Measurements from ENCODE around the gene ISOC1.

The ISOC1 gene

DNA sequence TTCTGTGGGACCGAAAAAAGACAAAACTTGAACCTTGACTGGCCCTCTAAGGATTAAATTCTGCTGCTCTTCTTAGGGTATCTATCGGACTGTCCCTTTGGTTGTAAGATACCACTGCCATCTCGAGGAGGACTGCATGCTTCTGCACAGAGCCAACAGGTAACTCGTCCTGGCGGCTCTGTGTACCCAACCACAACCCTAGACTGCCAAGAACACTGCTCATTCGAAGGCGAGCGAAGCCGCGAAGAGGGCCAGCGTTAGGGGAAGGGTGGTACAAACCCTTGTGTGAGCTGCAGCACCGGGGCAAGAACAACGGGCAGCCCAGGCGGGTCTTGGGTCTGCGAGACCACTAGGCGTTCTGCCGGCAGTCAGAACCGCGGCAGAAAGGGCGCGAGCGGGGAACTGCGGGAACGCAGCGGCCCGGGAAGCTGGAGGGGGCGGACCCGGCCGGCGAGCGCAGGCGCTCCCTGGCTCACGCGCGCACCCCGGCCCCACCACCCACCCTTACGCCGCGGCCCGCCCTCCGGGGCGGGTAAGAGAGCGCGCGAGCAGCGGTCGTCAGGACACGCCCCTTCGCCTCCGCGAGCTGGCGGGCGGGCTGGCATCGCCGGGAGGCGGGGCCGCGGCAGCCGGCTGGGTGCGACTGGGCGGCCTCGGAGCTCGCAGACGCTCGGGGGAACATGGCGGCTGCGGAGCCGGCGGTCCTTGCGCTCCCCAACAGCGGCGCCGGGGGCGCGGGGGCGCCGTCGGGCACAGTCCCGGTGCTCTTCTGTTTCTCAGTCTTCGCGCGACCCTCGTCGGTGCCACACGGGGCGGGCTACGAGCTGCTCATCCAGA is at the start of gene ISOC1:
Gene ISOC1, plus strand, starts transcription at position 663 of the 837 bp plus-strand sequence. Its CDS starts 18 bp downstream, at position 681.
- peak; percentile 91 for DNase-seq

GRCh38 chr5:129046151-129046550 is 48.4 kb upstream of the ISOC1 start:
- DNase-seq: no peak

DNA sequence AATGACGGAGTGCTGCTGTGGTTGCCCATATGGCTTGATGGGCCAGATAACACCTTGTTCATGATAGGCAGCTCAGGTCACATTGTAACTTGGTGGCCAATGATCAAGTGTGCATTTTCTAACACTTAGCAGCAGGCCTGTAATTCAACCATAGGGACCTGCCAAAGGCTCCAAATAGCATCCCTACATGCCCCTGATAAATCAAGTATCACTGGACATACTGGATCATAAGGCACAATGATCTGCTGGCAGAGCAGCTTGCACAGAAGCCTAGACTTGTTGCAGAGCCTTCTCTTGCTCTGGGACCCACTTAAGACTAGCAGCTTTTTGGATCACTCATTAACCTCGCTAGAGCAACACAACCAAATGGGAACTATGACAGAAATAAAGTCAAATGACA is 46.0 kb upstream of the ISOC1 start:
- no peak for DNase-seq

DNA sequence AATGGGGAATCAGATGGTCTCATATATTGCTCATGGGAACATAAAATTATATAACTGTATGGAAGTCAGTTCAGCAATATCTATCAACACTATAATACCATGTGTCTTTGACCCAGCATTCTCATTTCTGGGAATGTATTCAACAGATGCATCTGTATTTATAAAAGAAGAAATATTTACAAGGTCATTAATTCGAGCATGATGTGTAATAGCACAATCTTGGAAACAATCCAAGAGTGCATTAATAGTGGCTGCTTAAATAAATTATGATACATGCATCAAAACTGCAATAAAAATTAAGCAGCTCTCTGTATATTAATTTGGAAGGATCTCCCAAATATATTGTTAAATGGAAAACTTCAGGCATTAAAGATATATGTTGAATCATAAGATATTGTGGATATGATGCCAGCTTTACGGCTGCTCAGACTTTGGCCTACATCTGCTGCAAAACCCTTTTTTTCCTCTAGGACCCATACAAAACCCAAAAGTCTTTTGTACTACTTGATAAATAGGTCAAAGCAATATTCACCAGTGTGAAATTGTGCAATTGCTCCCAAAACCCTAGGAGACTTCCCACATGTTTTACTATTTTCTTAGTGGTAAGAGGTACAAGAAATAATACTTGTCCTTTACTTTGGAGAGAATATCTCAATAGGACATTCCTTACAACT is 45.3 kb upstream of the ISOC1 start:
- DNase-seq: no peak

DNA sequence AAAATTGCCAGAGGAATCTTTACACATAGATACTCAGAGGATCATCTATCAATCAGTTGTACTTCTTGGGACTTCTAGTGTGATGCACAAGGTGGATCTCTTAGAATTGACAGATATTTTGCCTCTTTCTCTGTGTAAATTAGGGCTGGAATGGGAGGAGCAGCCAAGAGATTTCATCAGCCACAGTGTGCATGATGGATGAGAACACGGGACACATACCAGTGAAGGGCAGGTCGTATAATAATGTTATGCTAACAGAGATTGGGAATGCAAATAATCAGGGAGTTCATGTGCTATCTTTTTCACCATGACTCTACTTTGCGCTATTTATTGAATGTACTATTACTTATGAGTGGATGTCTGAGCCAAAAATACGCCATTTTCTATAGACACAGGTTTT is 43.3 kb upstream of the ISOC1 start:
- DNase-seq: no peak

- DNase-seq: no peak
Observed at GRCh38 chr5:129053438-129053837, 41.1 kb upstream of the ISOC1 start.

- DNase-seq: no peak
Observed at GRCh38 chr5:129057329-129057728, 37.2 kb upstream of the ISOC1 start.

DNA sequence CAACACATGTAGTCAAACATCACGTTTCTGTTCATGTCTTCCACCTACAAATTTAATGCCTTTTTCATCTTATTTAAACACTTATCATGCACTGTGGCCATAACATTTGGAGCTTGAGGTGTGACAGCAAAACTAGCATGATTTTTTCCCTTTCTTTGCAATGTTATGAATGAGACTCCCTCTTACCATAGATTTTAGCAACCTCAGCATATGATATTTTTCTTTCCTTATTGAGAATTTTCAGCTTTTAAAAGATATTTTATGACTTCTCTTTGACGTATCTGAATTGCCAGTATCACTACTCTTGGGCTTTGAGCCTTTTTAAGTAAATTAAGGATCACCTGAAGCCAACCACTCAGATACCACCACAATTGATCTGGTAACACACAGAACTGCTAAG is 32.7 kb upstream of the ISOC1 start:
- DNase-seq: no peak

DNA sequence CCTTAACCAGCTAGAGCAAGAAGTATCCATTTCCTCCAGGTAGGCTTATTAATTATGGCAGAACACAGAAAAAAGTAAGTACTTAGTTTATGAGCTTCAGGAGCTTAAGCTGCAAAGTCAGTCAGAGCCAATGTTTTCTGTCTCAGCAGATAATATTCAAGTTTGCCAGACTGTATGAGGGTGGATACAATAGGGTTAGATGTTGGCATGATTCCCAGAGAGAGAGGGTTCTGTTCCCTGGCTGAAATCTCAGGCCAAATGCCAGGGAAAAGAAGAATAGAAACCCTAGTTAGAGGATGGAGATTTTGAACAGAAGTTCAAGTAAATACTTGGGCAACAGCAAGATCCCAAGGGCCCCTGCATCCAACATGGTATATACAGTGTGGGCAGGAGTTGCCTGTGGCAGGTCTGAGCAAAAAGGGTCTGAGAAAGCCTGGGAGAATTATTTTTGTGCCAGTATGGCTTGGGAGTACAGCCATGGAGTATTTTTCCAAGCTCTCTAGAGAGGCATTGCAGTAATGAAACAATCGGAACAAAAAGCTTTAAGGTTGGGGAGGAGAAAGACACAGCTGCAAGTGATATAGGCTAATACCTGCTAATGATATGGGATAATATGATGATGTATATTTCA is 31.0 kb upstream of the ISOC1 start:
- no peak for DNase-seq

DNA sequence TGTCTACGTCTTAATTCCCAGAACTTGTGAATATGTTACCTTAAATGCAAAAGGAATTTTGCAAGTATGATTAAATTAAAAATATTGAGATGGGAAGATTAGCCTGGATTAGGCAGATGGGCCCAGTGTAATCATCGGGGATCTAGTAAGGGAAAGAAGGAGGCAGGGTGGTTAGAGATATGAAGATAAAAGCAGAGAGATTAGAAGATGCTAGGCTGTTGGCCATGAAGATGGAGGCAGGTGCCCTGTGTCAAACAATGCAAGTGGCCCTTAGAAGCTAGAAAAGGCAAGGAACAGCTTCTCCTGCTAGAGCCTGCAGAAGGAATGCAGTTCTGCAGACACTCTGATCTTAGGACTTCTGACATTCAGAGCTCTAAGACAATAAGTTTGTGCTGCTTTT is 28.8 kb upstream of the ISOC1 start:
- DNase-seq: no peak

GRCh38 chr5:129067745-129068144 is 26.8 kb upstream of the ISOC1 start:
- no peak for DNase-seq

GRCh38 chr5:129069292-129069691 is 25.3 kb upstream of the ISOC1 start:
- DNase-seq: no peak

- DNase-seq: no peak
Observed at GRCh38 chr5:129073111-129073510, 21.4 kb upstream of the ISOC1 start.

DNA sequence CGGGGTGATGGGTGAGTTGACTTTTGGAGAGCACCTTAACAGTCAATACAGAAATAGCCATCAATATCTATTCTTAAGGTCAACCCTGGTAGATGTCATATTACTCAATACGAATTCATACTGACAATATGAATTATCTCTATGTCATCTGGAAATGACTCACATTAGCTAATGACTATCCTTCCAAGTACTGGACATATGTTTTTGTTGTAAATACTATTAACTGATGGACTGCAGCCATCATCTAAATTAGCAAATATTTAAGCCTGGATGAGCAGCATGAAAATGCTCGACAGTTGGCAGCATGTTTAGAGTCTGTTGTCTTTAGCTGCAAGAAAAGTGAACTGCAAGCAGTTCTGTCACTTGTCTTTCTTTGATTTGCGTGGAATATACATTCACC is 19.6 kb upstream of the ISOC1 start:
- no peak for DNase-seq

DNA sequence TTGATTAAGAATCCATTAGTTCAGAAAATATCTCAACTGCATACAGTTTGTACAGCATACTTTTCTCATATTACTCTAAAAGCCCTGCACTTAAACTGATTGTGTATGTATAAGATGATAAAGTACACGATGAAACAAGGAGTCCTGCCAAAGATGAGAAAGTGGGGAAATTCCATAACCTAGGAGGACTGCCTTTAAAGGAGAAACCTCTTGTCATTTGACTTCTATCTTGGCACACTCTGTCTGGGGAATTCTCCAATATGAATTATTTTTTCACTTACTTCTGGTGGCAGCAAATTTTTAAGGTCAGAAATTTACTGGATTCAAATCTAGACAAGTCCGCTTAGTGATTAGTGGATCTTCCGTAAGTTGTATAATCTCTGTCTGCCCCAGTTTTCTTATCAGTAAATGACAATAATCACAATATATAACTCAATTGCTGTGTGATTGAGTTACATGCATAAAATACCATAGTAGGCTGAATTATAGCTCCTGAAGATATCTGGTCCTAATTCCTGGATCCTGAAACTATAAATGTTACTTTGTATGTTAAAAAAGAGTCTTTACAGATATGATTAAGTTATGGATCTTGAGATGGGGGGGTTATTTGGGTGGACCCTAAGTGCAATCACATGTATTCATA is 17.0 kb upstream of the ISOC1 start:
- DNase-seq: no peak

DNA sequence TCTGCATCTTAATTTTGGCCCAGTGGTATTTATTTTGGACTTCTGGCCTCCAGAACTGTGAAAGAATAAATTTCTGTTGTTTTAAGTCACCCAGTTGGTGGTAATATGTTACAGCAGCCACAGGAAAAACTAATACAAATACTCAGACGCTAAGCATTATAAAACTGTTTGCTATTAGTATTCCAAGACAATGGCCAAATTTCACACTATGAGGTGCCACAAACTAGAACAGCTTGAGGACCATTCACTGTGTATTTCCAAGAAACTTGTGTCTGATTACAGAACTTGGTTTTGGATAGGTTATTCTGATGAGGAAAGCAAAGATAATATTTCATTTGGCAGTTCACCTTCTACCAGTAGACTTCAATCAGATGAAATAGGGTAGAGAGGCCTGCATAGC is 16.3 kb upstream of the ISOC1 start:
- DNase-seq: no peak

GRCh38 chr5:129078660-129079059 is 15.9 kb upstream of the ISOC1 start:
- no peak for DNase-seq

DNA sequence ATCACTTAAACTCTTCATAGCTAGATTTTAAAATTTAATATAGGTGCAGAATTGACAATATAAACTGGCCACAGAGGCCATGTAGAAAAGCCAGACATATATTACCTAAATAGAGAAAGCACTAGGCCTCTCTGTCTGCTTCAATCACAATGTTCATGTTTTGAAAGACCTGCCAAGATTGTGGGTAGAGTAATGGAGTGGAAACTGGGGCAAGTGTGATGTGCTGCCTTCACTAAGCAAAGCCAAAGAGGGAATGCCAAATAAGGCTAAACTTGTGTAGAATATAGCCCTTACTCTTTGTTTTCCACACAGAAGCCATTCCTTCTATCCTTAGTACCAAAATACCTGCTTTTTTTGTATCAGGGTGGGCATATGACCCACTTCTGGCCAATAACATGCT is 15.1 kb upstream of the ISOC1 start:
- no peak for DNase-seq

GRCh38 chr5:129080766-129081165 is 13.8 kb upstream of the ISOC1 start:
- no peak for DNase-seq

DNA sequence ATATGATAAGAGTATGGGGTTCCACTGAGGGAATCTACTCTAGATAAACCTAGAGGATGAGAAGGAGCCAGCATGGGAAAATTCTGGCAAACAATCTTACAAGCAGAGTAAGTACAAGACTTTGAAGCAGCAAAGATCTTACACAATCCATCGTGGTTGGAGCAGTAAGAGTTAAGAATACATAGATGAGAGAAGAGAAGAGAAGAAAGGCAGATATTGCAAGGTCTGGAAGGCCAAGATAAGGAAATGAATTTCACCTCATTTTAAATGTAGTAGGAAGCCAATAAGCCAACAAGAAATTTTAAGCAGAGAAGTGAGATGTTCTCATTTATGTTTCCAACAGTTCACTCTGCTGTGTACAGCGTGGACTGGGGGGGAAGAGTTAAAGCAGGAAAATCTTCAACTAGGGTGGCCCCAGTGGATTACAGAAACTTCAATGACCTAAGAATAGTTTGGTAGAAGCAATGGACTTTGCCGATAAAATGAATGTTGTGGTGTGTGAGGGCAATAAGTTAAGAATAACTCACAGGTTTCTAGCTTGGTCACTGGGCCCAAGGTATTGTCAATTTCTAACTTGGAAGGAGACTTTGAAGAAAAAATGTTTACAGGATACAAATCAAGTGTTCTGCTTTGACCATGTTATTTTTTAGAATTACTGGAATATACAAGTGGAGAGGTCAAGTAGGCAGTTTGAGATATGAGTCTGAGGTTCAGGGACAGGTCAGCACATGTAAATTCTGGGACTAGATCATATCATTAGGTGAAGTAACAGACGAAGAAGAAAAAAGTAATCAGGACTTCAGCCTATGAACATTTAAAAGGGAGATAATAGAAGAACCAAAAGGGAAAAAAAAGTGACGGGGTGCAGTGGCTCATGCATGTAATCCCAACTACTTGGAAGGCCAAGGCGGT is 12.1 kb upstream of the ISOC1 start:
- DNase-seq: no peak

GRCh38 chr5:129094924-129095899 is 663 bp downstream of the ISOC1 start:
- no peak for DNase-seq
